GM10248 (cell line): ENCODE measurements around the gene CHMP1A.
A peak's percentile ranks its signal among the peaks of the same experiment; 100 is the strongest.
"Not testable (repeated sequence)": the region's sequence is repeated elsewhere in the genome, so short reads cannot be mapped to it uniquely, and the experiment has no call there.

ENCODE experiments used
- CTCF ChIA-PET: fragments of 300-600 bp; sonication (Branson Sonifier 250); formaldehyde crosslinking; extraction: SDS; loops from one replicate; lab custom pipeline; 2021; ENCODE audit warnings: antibody characterized with exemption; lab: Yijun Ruan, JAX
- POLR2A ChIA-PET: fragments of 350-650 bp; sonication (Branson Sonifier 250); formaldehyde crosslinking; extraction: SDS; loops from one replicate; lab custom pipeline; 2020; ENCODE audit warnings: antibody characterized with exemption; lab: Yijun Ruan, JAX
- DNase-seq: peaks from one replicate; pipeline ENCODE4 v3.0.0; 2012; ENCODE audit errors: extremely low spot score
- CTCF ChIP-seq: IDR thresholded peaks from 2 replicates; pipeline ENCODE4 v1.5.1; 2012; ENCODE audit warnings: mild to moderate bottlenecking, low read depth; ENCODE audit errors: extremely low read depth, missing control alignments, control extremely low read depth

The CHMP1A gene

DNA sequence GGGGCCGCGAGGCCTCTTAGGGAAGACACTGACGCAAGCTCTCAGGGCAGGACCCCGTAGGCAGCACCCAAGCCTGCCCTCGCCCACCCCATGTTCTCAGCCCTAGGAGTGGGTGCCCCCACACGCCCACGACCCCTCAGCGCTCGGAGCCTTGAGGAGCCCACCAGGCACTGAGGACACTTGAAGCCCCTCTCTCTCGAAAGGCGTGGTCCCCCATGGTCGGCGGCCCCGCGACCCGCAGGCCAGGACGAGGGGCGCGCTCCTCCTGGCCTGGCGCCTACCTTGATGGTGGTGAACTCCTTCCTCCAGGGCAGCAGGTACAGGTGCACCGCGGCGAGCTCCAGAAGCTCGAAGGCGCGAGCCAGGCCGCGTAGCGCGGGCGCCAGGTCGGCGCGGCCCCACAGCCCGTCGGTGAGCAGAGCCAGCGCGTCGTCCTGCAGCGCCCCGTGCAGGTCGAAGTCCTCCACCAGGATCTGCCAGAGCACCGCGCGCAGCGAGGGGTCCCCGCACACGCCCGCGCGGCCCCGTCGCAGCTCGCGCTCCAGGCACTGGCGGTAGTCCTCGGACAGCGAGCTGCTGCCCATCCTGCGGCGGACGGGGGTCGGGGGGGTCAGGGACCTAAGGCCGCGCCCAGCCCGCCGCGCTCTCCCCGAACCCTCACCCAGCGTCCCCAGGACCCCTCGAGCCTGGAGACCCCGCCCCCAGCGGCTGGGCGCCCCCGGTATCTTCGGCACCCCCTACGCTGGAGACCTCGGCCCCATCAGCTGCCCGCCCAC lies 43.3 kb upstream of the CHMP1A start:
- ChIA-PET CTCF (interaction anchor here (0.7 to 5.0 kb wide), 31 partner anchors 9 to 210 kb away, joined by 3 to 68 read pairs (median 4); partner anchors contain the start of genes CDK10, CHMP1A, FANCA and SPATA33), POLR2A (interaction anchor here (1.3 to 1.5 kb wide), 2 partner anchors 12 to 14 kb away, joined by 3 to 5 read pairs; partner anchors contain the start of gene CDK10)
- DNase-seq: peak; percentile 65
- TF ChIP-seq CTCF: peak; percentile 49

DNA sequence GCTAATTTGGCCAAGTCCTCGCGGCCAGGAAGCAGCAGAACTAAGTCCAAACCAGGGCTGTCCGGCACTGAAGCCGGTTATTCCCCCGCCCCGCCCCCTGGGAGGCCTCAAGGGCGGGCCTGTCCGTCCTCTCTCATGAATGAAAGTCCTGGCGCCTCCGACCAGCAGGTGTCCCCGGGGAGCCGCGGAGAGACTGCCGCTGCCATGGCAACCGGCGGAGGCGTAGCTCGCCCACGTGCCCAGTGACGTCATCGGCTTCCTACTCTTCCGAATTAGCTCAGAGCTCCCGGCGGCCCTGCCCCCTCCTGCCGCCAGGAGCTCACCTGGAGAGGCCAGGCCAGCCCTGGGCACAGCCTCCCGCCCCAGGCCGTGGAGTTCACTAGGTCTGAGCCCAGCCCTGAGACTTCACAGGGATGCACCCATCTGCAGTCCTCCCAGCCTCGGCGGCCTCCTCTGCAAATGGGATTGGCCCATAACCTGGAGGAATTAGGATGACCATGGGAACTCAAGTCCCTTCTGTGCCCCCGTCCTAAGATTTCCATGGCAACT lies 42.7 kb upstream of the CHMP1A start:
- POLR2A ChIA-PET: interaction anchor here (1.3 to 1.5 kb wide), 2 partner anchors 11 to 13 kb away, joined by 3 to 5 read pairs; partner anchors contain the start of gene CDK10
- peak; percentile 73 for TF ChIP-seq CTCF
- peak; percentile 96 for DNase-seq
- CTCF ChIA-PET: interaction anchor here (0.7 to 5.0 kb wide), 33 partner anchors 9 to 210 kb away, joined by 3 to 68 read pairs (median 4); partner anchors contain the start of genes CDK10, CHMP1A, FANCA and SPATA33

DNA sequence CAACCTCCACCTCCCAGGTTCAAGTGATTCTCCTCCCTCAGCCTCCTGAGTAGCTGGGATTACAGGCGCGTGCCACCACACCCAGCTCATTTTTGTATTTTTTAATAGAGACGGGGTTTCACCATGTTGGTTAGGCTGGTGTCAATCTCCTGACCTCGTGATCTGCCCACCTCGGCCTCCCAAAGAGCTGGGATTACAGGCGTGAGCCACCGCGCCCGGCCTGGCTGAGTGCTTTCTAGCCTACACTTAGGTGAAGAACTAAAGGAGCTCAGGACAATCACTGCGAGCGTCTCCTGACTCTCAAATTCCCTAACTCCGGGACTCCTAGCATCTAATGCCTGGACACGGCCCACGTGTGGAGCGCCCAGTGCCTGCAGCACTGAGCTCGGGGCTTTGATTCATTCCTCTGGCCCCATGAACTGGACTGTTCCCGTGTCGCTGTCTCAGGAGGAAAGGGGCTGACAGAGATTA lies 42.2 kb upstream of the CHMP1A start:
- CTCF ChIA-PET: interaction anchor here (0.7 to 5.0 kb wide), 25 partner anchors 10 to 211 kb away, joined by 3 to 68 read pairs (median 6); partner anchors contain the start of genes CDK10, FANCA and VPS9D1
- DNase-seq: not testable (repeated sequence)
- POLR2A ChIA-PET: interaction anchor here (1.3 kb wide), 1 partner anchor 11 kb away, joined by 5 read pairs; no protein-coding TSS in a partner anchor

- CTCF ChIA-PET: interaction anchor here (1.1 to 5.0 kb wide), 8 partner anchors 8 to 164 kb away, joined by 3 to 68 read pairs (median 17); partner anchors contain the start of gene CDK10
- DNase-seq, POLR2A ChIA-PET: not testable (repeated sequence)
These were observed 41.2 kb upstream of the CHMP1A start for GRCh38 chr16:89698717-89699116.

DNA sequence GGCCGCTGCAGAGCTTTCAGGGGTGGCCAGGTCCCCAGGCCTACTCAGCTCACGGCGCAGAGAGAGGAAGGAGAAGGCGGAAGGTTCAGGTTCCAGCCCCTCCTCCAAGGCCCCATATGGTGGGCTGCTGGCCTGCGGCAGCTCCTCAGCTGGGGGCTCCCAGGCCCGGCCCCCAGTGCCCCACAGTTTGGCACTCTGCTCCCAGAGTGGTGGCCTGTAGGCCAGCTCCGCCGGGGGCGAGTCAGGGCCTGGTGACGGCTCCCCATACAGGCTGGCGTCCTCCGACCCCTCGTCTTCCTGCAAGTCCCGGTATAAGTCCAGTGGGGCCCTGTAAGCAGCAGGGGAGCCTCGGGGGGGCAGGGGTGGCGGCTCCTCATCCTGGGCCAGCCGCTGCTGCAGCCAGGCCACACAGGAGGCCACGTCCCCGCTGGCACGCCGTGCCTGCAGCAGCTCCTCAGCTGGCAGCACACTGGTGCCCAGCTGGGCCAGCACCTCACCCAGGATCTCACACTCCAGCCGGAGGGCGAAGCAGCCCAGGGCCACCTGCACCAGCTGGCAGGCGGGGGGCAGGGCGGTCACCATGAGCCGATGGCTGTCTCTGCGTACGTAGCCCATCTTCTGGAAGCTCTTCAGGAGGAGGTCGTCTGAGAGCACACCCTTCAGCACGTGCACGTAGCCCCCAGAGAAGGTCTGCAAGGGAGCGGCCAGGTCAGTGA lies 40.3 kb upstream of the CHMP1A start:
- CTCF ChIA-PET: interaction anchor here (1.1 to 5.0 kb wide), 5 partner anchors 9 to 165 kb away, joined by 3 to 68 read pairs (median 16); partner anchors contain the start of gene CDK10
- POLR2A ChIA-PET: no interaction called here
- no peak for TF ChIP-seq CTCF
- DNase-seq: no peak

DNA sequence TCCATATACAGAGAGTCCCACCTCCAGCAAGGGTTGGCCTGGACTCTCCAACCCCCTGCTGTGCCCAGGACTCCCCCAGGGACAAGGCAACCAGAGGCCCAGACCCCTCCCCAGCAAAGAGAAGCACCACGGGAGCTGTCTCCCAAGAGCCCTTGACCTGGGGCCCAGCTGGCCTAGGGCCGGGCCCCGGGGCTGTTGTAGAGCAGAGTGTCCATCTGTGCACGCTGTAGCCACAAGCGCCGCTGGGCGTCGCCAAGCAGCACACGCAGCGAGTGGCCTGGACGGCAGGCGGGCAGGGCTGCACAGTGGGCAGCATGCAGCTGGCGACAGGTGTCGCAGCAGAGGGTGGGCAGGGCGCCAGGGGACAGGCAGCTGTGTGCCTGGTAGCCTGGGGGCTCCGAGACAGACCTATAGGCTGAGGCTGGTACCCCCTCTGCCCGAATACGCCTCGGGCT lies 39.7 kb upstream of the CHMP1A start:
- ChIA-PET POLR2A (no interaction called here), CTCF (interaction anchor here (1.5 to 5.0 kb wide), 5 partner anchors 9 to 166 kb away, joined by 3 to 68 read pairs (median 16); partner anchors contain the start of gene CDK10)
- TF ChIP-seq CTCF: no peak
- no peak for DNase-seq
